Duodenal mucosa (tissue), 2 donors: ENCODE results near the gene ACY1.
A peak's percentile ranks its signal among the peaks of the same experiment; 100 is the strongest.

Experiments
- H3K27ac ChIP-seq: one replicate; pipeline ENCODE4 v1.7.0; 2013; ENCODE audit warnings: low read depth, low read length
- H3K27me3 ChIP-seq, 2 donors: one replicate each; pipeline ENCODE4 v1.7.0; 2013; ENCODE audit warnings: low read length in 2 of 2, control low read depth in 1 of 2; ENCODE audit not compliant: insufficient read depth in 2 of 2, control insufficient read depth in 1 of 2
- H3K36me3 ChIP-seq, 2 donors: one replicate each; pipeline ENCODE4 v1.7.0; 2013; ENCODE audit warnings: low read length in 2 of 2, control low read depth in 1 of 2; ENCODE audit not compliant: insufficient read depth in 2 of 2, control insufficient read depth in 1 of 2
- H3K4me1 ChIP-seq, 2 donors: one replicate each; pipeline ENCODE4 v1.7.0; 2013; ENCODE audit warnings: low read length in 2 of 2, control low read depth in 1 of 2; ENCODE audit not compliant: insufficient read depth in 2 of 2, control insufficient read depth in 1 of 2
- H3K4me3 ChIP-seq, 2 donors: one replicate each; pipeline ENCODE4 v1.7.0; 2013; ENCODE audit warnings: low read length in 2 of 2, low read depth in 1 of 2
- H3K9ac ChIP-seq, 2 donors: one replicate each; pipeline ENCODE4 v1.7.0; 2013; ENCODE audit warnings: low read length in 2 of 2, low read depth in 1 of 2
- H3K9me3 ChIP-seq, 2 donors: one replicate each; pipeline ENCODE4 v1.7.0; 2013; ENCODE audit warnings: low read length in 2 of 2, control low read depth in 1 of 2; ENCODE audit not compliant: control insufficient read depth in 1 of 2

The ACY1 gene

DNA sequence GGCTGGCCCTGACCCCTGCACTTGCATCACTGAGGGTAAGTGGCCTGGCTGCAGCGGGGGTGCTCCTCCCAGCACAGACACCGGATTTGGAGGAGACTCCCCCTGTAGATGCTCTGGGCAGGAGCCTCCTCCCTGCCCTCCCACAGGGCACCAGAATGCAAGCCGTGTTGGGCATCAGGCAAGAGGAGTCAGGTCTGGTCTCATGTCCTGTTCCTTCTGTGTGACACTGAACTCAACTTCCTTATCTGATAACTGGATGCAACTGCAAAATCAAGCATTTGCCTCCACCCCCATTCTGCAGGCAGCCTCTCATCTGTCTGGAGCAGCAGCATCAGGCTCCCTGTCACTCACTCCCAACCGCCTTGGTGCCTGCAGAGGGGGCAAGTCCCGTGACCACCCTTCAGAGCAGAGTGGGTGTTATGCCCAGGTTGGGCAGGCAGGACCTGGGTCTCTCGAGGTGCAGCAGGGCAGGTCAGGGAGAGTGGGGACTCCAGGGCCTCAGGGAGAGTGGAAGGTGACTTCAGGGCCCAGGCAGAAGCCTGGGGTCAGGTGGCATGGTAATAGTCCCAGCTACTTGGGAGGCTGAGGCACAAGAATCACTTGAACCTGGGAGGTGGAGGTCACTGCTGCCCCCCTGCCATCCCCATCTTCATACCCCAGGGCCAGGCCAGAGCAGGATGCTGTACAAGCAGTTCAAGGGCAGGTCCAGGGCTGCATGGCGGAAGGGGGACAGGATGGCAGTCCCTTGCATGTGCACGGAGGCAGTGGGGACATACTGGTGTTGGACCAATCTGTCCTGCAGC, 22.9 kb downstream of the ACY1 start:
- Histone ChIP-seq H3K9ac (peak overlapping the region in 1 of 2 donors; percentile 13), H3K27ac (no peak overlapping the region), H3K4me3 (peak overlapping the region in 1 of 2 donors; percentile 13), H3K27me3 (no peaks in the 10 kb centered on the region), H3K4me1 (peaks cover 9 to 16% of the 10 kb centered on the region in 2 donors), H3K36me3 (no peaks in the 10 kb centered on the region), H3K9me3 (no peaks in the 10 kb centered on the region)

DNA sequence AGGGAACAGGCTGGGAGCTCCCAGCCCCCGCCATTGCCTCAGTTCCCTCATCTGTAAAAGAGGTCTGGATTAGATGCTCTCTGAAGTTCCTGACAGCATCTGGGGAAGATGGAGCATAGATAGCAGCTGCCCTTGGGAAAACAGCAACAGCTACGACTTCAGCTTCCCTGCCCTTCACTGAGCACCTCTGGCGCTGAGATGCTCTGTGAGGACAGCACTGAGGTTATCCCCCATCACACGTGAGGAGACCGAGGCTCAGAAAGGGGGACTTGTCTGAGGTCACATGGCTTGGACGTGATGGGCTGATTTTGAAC, 23.4 kb downstream of the ACY1 start:
- no peaks in the 10 kb centered on the region for H3K27me3 ChIP-seq
- peaks cover 9 to 16% of the 10 kb centered on the region in 2 donors for H3K4me1 ChIP-seq
- no peaks in the 10 kb centered on the region for H3K9me3 ChIP-seq
- no peaks in the 10 kb centered on the region for H3K36me3 ChIP-seq
- no peak overlapping the region for H3K27ac ChIP-seq
- no peak overlapping the region for H3K4me3 ChIP-seq
- H3K9ac ChIP-seq: no peak overlapping the region

DNA sequence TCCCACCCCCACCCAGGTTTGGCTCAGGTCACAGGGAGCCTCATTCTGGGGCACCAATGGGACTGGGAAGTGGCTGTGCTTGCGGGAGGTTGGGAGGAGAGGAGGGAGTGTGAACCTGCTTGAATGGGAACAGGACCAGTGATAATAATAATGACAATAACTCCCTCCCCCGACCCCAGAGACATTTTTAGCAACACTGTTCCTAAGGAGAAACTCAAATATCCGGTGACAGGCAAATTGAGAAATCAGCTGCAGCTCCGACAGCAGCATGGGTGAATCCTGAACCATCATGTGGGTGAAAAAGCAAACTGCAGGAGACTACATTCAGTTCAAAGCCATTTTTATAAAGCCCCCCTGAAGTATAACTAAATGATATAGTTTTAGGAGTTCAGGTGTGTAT, 24.0 kb downstream of the ACY1 start:
- Histone ChIP-seq H3K4me1 (peaks cover 9 to 16% of the 10 kb centered on the region in 2 donors), H3K27me3 (no peaks in the 10 kb centered on the region), H3K9ac (no peak overlapping the region), H3K36me3 (no peaks in the 10 kb centered on the region), H3K4me3 (no peak overlapping the region), H3K27ac (no peak overlapping the region), H3K9me3 (no peaks in the 10 kb centered on the region)

DNA sequence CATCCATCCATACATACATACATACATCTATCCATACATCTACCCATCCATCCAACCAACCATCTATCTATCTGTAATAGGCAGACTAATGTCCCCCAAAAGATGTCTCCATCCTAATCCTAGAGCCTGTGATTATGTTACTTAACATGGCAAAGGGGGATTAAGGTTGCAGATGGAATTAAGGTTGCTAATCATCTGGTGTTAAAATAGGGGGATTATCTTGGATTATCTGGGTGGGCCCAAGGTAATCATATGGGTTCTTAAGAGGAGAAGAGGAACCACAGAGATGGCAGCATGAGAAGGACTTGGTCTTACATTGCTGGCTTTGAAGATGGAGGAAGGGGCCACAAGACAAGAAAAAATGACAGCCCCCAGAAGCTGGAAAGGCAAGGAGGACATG, 27.1 kb downstream of the ACY1 start:
- Histone ChIP-seq H3K36me3 (no peaks in the 10 kb centered on the region), H3K9ac (no peak overlapping the region), H3K9me3 (no peaks in the 10 kb centered on the region), H3K4me3 (no peak overlapping the region), H3K4me1 (peaks cover 9 to 14% of the 10 kb centered on the region in 2 donors), H3K27ac (no peak overlapping the region), H3K27me3 (no peaks in the 10 kb centered on the region)

DNA sequence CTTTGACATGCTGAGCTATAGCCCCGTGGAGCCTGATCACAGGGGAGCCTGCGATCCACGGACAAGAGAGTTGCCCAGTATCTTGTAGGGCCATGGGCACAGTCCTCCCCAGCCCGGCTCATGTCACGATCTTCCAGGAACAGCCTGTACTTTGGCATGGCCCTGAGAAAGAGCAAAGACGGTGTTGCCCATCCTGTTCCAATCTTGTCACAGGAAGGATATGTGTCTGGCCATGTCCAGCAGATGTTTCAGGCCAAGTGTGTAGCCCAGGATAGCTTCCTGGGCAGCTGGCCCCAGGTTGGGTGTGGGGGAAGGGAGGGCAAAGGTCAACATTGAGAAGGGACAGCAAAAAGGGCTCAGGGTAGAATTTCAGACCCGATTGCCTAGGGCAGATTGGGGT, 29.4 kb downstream of the ACY1 start:
- no peak overlapping the region for H3K4me3 ChIP-seq
- no peaks in the 10 kb centered on the region for H3K36me3 ChIP-seq
- H3K27me3 ChIP-seq: no peaks in the 10 kb centered on the region
- H3K27ac ChIP-seq: no peak overlapping the region
- H3K4me1 ChIP-seq: no peaks in the 10 kb centered on the region
- H3K9me3 ChIP-seq: no peaks in the 10 kb centered on the region
- no peak overlapping the region for H3K9ac ChIP-seq

DNA sequence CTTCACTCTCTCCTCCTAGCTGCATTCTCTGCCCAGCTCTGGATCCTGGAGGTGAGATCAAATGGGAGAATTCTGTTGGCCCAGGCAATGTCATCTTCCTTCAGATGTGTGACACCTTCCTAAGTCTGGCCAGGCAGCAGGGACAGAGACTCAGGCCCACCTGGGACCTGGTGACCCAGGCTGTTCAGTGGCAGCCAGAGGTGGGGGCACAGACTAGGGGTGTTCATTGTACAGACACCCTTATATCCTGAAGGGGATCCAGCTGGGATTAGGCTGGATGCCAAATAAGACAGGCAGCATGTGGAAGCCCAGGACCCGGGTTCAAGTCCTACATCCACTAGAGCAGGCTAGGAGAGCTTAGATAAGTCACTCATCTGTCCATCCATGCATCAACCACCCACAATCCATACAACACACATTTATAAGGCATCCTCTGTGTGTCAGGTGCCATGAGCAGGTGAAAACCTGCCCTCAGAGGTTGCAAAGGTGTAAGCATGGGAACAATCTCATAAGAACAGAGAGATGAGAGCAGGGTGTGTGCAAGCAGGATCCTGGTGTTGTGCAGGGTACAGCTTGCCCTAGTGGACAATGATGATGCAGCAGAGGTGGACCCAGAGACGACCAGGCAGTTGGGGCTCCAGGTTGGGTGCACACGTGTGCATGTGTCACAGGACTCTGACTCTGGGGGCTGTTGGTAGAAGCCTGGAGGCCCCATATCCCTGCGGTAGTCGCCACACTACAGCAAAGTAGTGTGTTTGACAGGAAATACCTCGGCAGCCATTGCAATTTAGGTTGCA, 30.7 kb downstream of the ACY1 start:
- no peaks in the 10 kb centered on the region for H3K27me3 ChIP-seq
- H3K27ac ChIP-seq: no peak overlapping the region
- no peak overlapping the region for H3K4me3 ChIP-seq
- no peaks in the 10 kb centered on the region for H3K4me1 ChIP-seq
- H3K9ac ChIP-seq: no peak overlapping the region
- no peaks in the 10 kb centered on the region for H3K36me3 ChIP-seq
- H3K9me3 ChIP-seq: no peaks in the 10 kb centered on the region

DNA sequence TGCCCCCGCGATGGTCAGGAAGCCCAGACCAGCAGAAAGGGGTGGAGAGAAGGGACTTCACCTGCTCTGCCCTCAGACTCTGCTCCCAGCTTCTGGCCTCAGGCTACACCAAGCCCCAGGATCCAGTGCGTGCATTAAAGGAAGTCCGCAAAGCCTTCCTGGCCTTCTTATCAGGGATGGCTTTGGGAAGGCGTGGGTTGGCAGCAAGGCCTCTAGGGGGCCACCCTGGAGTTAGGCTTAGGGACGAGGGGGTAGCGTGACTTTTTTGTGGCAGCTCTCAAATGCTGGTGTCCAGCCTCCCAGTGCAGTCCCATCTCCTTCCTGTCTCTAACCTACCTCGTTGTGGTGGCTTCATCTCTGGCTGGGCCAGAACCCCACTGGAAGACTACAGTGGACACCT, 31.3 kb downstream of the ACY1 start:
- Histone ChIP-seq H3K27me3 (no peaks in the 10 kb centered on the region), H3K4me3 (no peak overlapping the region), H3K9ac (no peak overlapping the region), H3K9me3 (no peaks in the 10 kb centered on the region), H3K4me1 (no peaks in the 10 kb centered on the region), H3K36me3 (no peaks in the 10 kb centered on the region), H3K27ac (no peak overlapping the region)

DNA sequence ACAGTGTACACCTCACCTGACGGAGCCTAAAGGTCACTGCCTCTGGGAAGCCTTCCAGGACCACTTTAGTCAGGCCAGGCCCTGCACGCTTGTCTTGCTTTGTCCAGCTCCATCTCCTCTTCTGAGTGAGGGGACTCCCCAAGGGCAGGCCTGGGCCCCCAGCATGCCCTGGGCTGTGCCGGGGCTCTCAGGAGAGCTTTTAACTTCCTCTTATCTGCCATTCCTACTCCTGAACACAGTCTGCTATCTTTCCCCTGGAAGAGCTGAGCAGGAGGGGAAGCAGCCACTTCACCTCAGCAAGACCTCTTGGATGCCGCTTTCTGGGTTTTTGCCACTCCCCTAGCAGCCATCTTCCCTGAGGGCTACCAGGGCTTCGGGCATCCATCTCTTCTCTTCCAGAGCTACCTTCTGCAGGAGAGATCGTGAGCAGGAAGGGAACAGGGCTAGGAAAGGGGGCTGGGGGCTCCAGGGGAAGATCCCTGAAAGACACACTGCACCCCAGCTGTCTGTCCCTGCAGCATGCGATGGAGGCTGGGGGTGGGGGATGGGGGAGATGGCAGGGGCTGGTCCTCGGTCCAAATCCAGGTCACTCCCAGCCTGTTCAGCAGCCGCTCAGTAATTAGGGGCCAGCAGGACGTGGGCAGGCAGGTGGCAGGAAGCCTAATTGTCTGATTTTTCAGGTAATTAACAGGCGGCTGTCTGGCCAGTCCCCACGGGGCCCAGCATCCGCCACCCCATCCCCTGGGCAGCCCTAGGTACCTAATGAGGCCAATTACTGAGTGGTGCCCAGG, 32.3 kb downstream of the ACY1 start:
- no peak overlapping the region for H3K9ac ChIP-seq
- no peaks in the 10 kb centered on the region for H3K4me1 ChIP-seq

DNA sequence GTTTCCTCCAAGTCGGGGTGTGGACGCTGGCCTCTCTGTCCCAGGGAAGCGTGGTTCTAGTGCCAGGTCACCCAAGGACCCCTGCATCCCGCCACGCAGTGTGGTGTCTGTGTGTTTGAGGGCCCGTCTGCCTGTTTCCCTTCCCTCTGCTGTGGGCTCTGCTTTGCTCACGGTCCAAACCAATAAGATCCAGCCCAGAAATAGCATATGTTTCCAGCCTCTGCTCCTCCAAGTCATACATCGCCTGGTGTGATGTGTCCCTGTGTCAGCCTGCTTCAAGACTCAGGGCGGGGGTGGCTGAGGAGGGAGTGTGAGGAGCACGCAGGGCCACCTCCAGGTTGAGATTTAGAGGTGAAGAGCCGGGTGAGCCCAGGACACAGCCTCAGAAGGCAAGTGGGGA, 34.3 kb downstream of the ACY1 start:
- Histone ChIP-seq H3K27me3 (no peaks in the 10 kb centered on the region), H3K9me3 (no peaks in the 10 kb centered on the region), H3K4me1 (no peaks in the 10 kb centered on the region), H3K9ac (no peak overlapping the region), H3K4me3 (no peak overlapping the region), H3K36me3 (no peaks in the 10 kb centered on the region), H3K27ac (no peak overlapping the region)

More for the DNA sequence above, 32.3 kb downstream of the ACY1 start:
- Histone ChIP-seq H3K36me3 (no peaks in the 10 kb centered on the region), H3K4me3 (no peak overlapping the region), H3K9me3 (no peaks in the 10 kb centered on the region), H3K27ac (no peak overlapping the region), H3K27me3 (no peaks in the 10 kb centered on the region)
